Kidney (tissue), 14 donors: Measurements from ENCODE around the gene COL6A5. TPM values are rescaled to one million over a fixed set of nuclear protein-coding genes. Genes with fewer than 3 reads are reported as not detected.

Source experiments
- DNase-seq, 5 donors: peaks; one replicate each; pipeline ENCODE4 v3.0.0-alpha.2; 2013 to 2020
- FAIRE-seq: peaks from 2 replicates; lab custom pipeline; 2012; peaks lifted over from hg19 to GRCh38; lab: Jason Lieb, UNC
- H3K27ac ChIP-seq, 2 donors: one replicate each; pipeline ENCODE4 v1.7.0; 2013; ENCODE audit warnings: low read depth in 2 of 2, low read length in 2 of 2, inconsistent platforms in 1 of 2
- H3K27me3 ChIP-seq: one replicate; pipeline ENCODE4 v1.7.1; 2013; ENCODE audit warnings: low read length, inconsistent platforms; ENCODE audit not compliant: control insufficient read depth, insufficient read depth
- H3K36me3 ChIP-seq, 3 donors: one replicate each; pipeline versions ENCODE4 v1.7.0 to v1.7.1; 2013; ENCODE audit warnings: low read length in 3 of 3, control low read depth in 1 of 3, inconsistent platforms in 1 of 3; ENCODE audit not compliant: insufficient read depth in 3 of 3, control insufficient read depth in 2 of 3
- H3K4me1 ChIP-seq, 3 donors: one replicate each; pipeline versions ENCODE4 v1.7.0 to v1.7.1; 2013; ENCODE audit warnings: low read length in 3 of 3, inconsistent platforms in 1 of 3, low read depth in 1 of 3; ENCODE audit not compliant: control insufficient read depth in 2 of 3, insufficient read depth in 2 of 3
- H3K4me3 ChIP-seq, 3 donors: one replicate each; pipeline versions ENCODE4 v1.7.0 to v1.8.1; 2013; ENCODE audit warnings: low read length in 3 of 3, control low read depth in 1 of 3, inconsistent platforms in 1 of 3
- H3K9ac ChIP-seq, 3 donors: one replicate each; pipeline versions ENCODE4 v1.7.0 to v1.7.1; 2013; ENCODE audit warnings: low read length in 3 of 3, control low read depth in 1 of 3, inconsistent platforms in 1 of 3
- H3K9me3 ChIP-seq, 3 donors: one replicate each; pipeline versions ENCODE4 v1.7.0 to v1.7.1; 2013; ENCODE audit warnings: low read length in 3 of 3, control low read depth in 1 of 3, inconsistent platforms in 1 of 3; ENCODE audit not compliant: control insufficient read depth in 2 of 3, insufficient read depth in 1 of 3
- CTCF ChIP-seq: IDR thresholded peaks from 3 replicates; pipeline ENCODE4 v1.5.1; 2012; ENCODE audit warnings: mild to moderate bottlenecking, moderate library complexity, borderline replicate concordance; ENCODE audit not compliant: insufficient read depth; ENCODE audit errors: extremely low read depth
- intact Hi-C: fragments of 100-400 bp; cut with DNase I; formaldehyde crosslinking; loops from one replicate; pipeline ENCODE4 v1.11.1; 2022
- polyA plus RNA-seq: library from polyadenylated mRNA; stranded (reverse); fragments of 350-450 nt; fragmentation: Illumina TruSeq; extraction: RNeasy Lipid Tissue Mini Kit (QIAGEN cat#74804); gene quantifications from one replicate; pipeline ENCODE4 v1.2.3, GENCODE V29; 2014; ENCODE audit warnings: low read depth, low replicate concordance; ENCODE audit not compliant: insufficient read depth
- total RNA-seq: library from RNA; stranded (reverse); fragmentation: NEBNext Ultra II Directional; extraction: Animal tissue kit (Norgen Biotek cat#: 25700); gene quantifications from one replicate; pipeline ENCODE4 v1.2.1, GENCODE V29; 2021
- donor health status: control.
- donor health status: control.
- donor health status: control.
- donor health status: control.
- donor health status: control.
- donor health status: DM: yes; HTN: yes; CAD: no.
- donor health status: Normal renal cell carcinoma (clear cell type).

COL6A5 gene
- total and polyA plus RNA-seq, 2 donors from 2014 or later = 0.41 TPM; not detected in 1

- Histone ChIP-seq H3K4me1 (no peaks in the 10 kb centered on the region), H3K27ac (no peak within 1 kb of the TSS), H3K9me3 (no peaks in the 10 kb centered on the region), H3K27me3 (no peaks in the 10 kb centered on the region), H3K4me3 (peak within 1 kb of the TSS in 1 of 3 donors; percentile 40), H3K9ac (no peak within 1 kb of the TSS), H3K36me3 (no peaks in the 10 kb centered on the region)
- DNase-seq (peak; percentile 20 to 75 (median 42)), FAIRE-seq (no peak)
- TF ChIP-seq CTCF = no peak
- intact Hi-C loops = no loop called here
Measured at GRCh38 chr3:130516645-130517512, 171.4 kb downstream of the COL6A5 start, which contains the start of gene COL6A6. Gene COL6A6, plus strand, starts transcription at chr3:130517177. Its CDS starts 43,188 bp downstream, at chr3:130560365.

GRCh38 chr3:130517602-130518001 is 172.1 kb downstream of the COL6A5 start:
- H3K27me3 ChIP-seq = no peaks in the 10 kb centered on the region
- no peaks in the 10 kb centered on the region for H3K36me3 ChIP-seq
- peak overlapping the region in 1 of 3 donors; percentile 40 for H3K4me3 ChIP-seq
- no peaks in the 10 kb centered on the region for H3K4me1 ChIP-seq
- H3K9ac ChIP-seq = no peak overlapping the region
- peak in 1 of 5 donors; percentile 35 for DNase-seq
- no peak overlapping the region for H3K27ac ChIP-seq
- no peaks in the 10 kb centered on the region for H3K9me3 ChIP-seq
- FAIRE-seq = no peak
- intact Hi-C loops = no loop called here
- no peak for TF ChIP-seq CTCF

- TF ChIP-seq CTCF = no peak
- H3K9me3 ChIP-seq = no peaks in the 10 kb centered on the region
- no peak overlapping the region for H3K9ac ChIP-seq
- H3K4me3 ChIP-seq = no peak overlapping the region
- H3K27me3 ChIP-seq = no peaks in the 10 kb centered on the region
- H3K36me3 ChIP-seq = no peaks in the 10 kb centered on the region
- intact Hi-C loops = no loop called here
- H3K4me1 ChIP-seq = no peaks in the 10 kb centered on the region
- FAIRE-seq (no peak), DNase-seq (no peak)
- no peak overlapping the region for H3K27ac ChIP-seq
Measured at GRCh38 chr3:130519754-130520153, 174.3 kb downstream of the COL6A5 start.
